GM12801 (cell line): ENCODE results near the gene CUEDC2.

Source experiments
- TF ChIP-seq, protein P1 (sequence below): IDR thresholded peaks from one replicate; pipeline ENCODE4 v1.5.1; 2011; ENCODE audit warnings: control low read depth; ENCODE audit not compliant: insufficient read length; ENCODE audit errors: extremely low read depth

Gene CUEDC2

DNA sequence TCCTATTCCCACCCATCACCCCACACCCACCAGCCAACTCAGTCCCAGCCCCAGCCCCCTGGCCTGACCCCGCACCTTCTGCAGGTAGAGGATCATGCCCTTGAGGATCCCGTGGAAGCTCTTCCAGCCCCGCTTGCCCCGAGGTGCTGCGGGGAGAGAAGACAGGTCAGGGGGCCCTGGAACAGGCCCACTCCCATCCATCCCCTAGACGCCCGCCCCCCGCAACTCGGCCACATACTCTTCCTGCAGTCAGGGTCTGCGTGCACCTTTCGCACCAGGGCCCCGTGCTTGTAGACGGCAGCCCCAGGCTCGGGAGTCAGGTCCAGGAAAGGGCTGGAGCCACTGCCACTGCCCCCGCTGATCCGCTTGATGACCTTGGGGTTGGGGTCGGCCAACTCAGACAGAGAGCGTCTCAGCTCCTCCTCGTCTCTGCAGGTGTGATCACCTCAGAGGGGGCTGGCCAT lies 27.2 kb downstream of the CUEDC2 start:
- TF ChIP-seq, protein P1, sequence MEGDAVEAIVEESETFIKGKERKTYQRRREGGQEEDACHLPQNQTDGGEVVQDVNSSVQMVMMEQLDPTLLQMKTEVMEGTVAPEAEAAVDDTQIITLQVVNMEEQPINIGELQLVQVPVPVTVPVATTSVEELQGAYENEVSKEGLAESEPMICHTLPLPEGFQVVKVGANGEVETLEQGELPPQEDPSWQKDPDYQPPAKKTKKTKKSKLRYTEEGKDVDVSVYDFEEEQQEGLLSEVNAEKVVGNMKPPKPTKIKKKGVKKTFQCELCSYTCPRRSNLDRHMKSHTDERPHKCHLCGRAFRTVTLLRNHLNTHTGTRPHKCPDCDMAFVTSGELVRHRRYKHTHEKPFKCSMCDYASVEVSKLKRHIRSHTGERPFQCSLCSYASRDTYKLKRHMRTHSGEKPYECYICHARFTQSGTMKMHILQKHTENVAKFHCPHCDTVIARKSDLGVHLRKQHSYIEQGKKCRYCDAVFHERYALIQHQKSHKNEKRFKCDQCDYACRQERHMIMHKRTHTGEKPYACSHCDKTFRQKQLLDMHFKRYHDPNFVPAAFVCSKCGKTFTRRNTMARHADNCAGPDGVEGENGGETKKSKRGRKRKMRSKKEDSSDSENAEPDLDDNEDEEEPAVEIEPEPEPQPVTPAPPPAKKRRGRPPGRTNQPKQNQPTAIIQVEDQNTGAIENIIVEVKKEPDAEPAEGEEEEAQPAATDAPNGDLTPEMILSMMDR = no peak

DNA sequence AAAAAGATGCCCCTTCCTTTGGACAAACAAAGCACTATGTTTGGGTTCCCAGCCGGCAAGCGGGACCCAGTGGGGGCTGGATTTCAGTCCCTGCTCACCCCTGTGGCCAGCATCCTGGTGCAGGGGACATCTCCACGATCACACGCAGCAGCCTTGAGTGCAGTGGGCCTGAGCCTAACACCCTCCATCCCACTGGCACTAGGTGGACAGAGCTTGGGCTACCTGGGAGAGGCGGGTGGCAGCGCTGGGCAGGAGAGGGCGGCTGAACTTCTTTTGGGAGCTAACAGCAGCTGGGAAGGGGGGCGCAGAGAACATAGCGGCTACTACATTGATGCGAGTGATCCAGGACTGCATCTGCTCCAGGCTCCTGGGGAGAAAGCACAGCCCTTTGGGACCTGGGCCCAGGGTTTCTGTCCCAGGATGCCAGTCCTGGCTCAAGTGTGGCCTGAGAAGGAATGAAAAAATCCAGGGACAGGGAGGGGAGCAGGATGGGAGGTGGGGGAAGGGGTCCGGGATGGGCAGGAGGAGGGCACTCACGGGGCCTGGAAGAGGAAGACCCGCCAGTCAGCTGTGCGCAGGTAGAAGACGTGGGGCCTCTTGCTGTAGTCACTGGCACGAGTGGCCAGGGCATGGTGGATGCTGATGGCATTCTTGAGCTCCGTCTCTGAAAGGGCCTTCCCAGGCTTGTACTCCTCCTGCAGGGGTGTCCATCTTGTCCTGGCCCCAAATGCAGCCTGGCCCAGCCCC lies 27.8 kb downstream of the CUEDC2 start:
- TF ChIP-seq, protein P1 = no peak

DNA sequence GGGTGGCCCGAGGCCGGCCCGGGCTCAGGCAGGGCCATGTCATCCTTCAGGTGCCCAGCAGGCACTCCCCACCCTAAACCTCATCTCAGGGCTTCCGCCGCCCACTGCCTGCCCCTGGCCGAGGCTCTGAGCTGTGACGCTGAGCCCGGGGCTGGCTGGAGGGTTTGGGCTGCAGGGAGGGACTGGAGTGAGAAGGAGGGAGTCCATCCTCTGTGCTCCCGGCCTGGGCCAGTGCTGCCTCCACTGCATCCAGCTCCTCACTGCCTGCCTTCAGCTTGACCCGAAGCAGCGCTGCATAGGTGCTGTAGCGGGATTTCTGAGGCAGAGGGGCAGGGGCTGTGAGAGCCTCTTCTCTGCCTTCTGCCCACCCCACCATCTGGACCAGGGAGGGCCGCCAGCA lies 29.3 kb downstream of the CUEDC2 start:
- TF ChIP-seq, protein P1 = no peak

DNA sequence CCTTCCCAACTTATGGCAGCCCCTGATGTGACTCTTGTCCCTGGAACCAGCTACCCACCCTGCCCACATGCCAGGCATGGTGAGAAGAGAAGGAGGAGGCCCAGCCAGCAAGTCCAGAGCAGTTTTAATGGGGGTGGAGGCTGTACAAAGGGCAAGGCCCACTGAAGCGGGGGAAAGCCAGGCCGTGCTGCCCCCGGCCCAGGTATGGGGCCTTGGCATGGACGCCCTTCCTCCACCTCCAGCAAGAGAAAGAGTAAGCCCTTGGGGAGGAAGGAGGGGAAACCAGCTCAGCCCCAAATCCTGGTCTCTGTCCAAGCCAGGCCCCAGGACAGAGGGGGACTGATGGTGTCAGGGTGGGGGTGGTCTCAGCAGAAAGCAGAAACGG lies 29.9 kb downstream of the CUEDC2 start:
- TF ChIP-seq, protein P1 = no peak

DNA sequence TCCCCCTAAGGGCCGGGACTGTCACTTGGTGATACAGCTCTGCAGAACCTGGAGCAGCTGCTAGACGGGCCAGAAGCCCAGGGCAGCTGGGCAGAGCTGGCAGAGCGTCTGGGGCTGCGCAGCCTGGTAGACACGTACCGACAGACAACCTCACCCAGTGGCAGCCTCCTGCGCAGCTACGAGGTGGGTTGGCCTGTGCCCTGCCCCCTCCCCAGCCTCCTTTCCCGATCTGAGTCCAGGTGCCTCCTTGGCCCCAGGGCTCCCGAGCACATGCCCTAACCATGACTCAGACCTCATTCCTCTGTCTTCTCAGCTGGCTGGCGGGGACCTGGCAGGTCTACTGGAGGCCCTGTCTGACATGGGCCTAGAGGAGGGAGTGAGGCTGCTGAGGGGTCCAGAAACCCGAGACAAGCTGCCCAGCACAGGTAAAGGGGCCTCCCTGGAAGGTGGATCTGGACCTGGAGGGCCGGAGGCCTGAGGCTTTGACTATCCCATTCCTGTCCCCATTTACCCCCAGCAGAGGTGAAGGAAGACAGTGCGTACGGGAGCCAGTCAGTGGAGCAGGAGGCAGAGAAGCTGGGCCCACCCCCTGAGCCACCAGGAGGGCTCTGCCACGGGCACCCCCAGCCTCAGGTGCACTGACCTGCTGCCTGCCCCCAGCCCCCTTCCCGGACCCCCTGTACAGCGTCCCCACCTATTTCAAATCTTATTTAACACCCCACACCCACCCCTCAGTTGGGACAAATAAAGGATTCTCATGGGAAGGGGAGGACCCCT lies 30.5 kb downstream of the CUEDC2 start:
- TF ChIP-seq, protein P1 = no peak

DNA sequence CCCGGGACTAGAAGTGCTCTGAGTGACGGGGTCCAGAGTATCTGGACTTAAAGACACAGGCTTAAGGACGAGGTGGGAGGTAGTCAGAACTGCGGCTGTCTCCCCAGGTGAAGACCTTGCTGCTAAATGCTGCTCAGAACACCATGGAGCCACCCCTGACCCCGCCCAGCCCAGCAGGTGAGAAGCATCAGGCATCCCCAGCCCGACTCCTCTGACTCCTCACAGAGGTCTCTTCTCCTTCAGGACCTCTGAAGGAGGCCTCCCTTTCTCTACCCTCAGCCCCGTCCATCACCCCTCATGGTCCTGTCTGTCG lies 31.1 kb downstream of the CUEDC2 start:
- TF ChIP-seq, protein P1 = no peak

DNA sequence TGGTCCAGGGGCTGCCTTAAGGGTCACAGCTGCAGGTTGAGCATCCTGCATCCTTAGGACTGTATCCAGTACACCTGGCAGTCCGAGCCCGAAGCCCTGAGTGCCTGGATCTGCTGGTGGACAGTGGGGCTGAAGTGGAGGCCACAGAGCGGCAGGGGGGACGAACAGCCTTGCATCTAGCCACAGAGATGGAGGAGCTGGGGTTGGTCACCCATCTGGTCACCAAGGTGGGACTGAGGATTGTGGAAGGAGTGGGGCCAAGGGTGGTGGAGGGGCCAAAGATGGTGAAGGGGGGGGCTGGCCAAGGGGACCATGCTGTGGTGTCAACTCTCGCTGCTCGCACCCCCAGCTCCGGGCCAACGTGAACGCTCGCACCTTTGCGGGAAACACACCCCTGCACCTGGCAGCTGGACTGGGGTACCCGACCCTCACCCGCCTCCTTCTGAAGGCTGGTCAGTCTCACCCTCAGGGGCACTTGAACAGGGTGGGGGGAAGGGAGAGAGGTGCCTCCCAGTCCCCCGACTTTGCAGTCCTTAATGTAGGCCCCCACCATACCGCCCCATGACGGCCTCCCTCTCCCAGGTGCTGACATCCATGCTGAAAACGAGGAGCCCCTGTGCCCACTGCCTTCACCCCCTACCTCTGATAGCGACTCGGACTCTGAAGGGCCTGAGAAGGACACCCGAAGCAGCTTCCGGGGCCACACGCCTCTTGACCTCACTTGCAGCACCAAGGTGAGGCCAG lies 31.6 kb downstream of the CUEDC2 start:
- TF ChIP-seq, protein P1 = no peak
